ENCODE results near the gene SFSWAP. TPM values are rescaled to one million over a fixed set of nuclear protein-coding genes. Genes with fewer than 3 reads are reported as not detected.
A peak's percentile ranks its signal among the peaks of the same experiment; 100 is the strongest.
"Not testable (repeated sequence)": the region's sequence is repeated elsewhere in the genome, so short reads cannot be mapped to it uniquely, and the experiment has no call there.

SFSWAP gene
- total and polyA plus RNA-seq, 5 experiments from 2014 or later = 14.8 to 108 (median 23.3) TPM

- POLR2A ChIA-PET = no interaction called here
- Mint-ChIP-seq H3K27me3 (peaks cover 6 to 34% (median 21%) of the 10 kb centered on the region in 5 donors), H3K9me3 (no peaks in the 10 kb centered on the region), H3K4me1 (no peaks in the 10 kb centered on the region), H3K4me3 (no peak overlapping the region), H3K36me3 (no peaks in the 10 kb centered on the region), H3K27ac (no peak overlapping the region)
- no peak for ATAC-seq
- no peak for DNase-seq
Observed at GRCh38 chr12:131695968-131696367, 14.9 kb upstream of the SFSWAP start.

DNA sequence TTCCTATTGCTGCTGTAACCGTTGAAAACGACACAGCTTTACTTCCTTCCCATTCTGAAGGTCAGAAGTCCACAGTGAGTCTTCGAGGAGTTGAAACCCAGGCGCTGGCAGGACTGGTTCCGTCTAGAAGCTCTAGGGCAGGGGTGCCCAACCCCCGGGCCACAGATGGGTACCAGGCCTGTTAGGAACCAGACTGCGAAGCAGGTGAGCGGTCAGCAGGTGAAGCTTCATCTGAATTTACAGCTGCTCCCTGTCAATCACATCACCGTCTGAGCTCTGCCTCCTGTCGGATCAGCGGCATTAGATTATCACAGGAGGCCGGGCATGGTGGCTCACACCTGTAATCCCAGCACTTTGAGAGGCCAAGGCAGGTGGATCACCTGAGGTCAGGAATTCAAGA, 12.6 kb upstream of the SFSWAP start:
- Mint-ChIP-seq H3K27ac (peak overlapping the region in 1 of 10 donors; percentile 70), H3K9me3 (peaks cover 0 to 7% (median 0%) of the 10 kb centered on the region in 9 donors), H3K4me3 (no peak overlapping the region), H3K4me1 (no peaks in the 10 kb centered on the region), H3K27me3 (peaks cover 3 to 31% (median 12%) of the 10 kb centered on the region in 5 donors), H3K36me3 (no peaks in the 10 kb centered on the region)
- ATAC-seq (no peak), DNase-seq (no peak)
- POLR2A ChIA-PET = no interaction called here

DNA sequence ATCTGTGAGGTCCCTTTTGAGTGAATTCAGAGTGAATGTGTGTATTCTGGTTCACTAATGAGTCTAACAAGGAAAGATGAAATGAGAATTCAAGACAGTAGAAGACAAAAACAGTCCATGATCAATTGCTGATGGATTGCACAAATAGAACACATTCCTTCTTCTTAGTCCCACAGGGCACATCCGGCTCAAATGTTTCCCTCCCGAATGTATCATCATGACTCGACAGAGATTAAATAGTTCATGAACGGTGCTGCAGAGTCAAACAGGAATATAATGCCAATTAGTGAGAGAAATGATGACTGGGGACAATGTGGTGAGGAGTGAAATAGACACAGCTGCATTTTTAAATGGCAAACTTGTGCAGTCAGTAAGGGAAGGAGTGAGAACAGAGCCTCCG, 11.5 kb upstream of the SFSWAP start:
- POLR2A ChIA-PET = no interaction called here
- no peak overlapping the region for H3K27ac Mint-ChIP-seq
- ATAC-seq (no peak), DNase-seq (no peak)
- no peaks in the 10 kb centered on the region for H3K4me1 Mint-ChIP-seq
- H3K4me3 Mint-ChIP-seq = no peak overlapping the region
- H3K9me3 Mint-ChIP-seq = peaks cover 0 to 16% (median 4%) of the 10 kb centered on the region in 9 donors
- H3K36me3 Mint-ChIP-seq = peaks cover 0 to 8% (median 0%) of the 10 kb centered on the region in 3 donors
- peaks cover 3 to 22% (median 11%) of the 10 kb centered on the region in 5 donors for H3K27me3 Mint-ChIP-seq

DNA sequence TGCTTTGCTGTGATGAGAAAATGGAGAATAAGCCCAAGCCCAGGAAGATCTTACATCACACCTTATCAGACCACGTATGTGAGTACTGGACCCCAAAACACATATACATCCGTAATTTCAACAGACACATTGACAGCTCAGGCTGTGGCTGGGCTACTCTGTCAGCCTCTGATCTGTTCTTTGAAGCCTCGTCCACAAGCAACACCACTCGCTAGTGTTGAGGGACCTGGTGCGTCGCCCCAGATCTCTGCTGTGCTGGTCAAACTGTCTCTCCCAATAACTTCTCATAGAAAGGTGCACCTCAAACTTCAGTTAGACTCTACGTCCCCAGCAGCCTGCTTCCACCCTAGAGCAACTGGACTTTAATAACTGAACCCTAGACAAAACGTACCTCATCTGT, 10.6 kb upstream of the SFSWAP start:
- Mint-ChIP-seq H3K36me3 (peaks cover 0 to 12% (median 0%) of the 10 kb centered on the region in 3 donors), H3K27me3 (peaks cover 3 to 17% (median 11%) of the 10 kb centered on the region in 5 donors), H3K4me1 (no peaks in the 10 kb centered on the region), H3K9me3 (peaks cover 0 to 24% (median 9%) of the 10 kb centered on the region in 9 donors), H3K4me3 (no peak overlapping the region), H3K27ac (no peak overlapping the region)
- DNase-seq (no peak), ATAC-seq (no peak)
- POLR2A ChIA-PET = no interaction called here

DNA sequence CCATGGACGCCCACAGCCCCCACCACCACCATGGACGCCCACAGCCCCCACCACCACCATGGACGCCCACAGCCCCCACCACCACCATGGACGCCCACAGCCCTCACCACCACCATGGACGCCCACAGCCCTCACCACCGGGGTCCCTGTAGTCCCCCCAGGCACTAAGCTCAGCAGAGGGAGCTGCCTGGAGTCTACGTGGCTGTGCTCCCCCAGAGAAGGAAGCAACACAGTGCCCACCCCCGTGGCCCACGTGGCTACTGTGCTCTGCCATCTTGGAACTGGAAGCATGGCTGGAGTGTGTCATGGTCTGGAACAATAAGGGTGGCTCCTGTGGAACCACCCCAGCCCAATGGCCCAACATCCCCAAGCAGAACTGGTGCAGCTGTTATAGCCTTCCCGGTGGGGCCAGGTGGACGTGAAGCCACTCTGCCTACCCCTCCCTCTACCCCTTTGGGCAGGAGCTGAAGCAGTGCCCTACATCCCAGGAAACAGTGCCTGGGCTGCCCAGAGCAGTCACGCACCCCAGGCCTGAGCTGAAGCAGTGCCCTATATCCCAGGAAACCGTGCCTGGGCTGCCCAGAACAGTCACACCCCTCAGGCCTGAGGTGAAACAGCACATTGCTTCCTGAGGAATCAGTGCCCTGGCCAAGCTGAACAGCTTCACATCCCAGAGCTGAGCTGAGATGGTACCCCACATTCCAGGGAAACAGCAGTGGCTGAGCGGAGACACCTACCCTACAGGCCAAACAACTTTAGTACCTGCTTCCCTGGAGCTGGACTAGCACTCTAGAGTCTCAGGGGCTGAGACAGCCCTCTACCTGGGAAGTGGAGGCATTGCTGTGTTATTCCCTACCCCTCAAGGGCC, 9.0 kb upstream of the SFSWAP start:
- peaks cover 3 to 11% (median 7%) of the 10 kb centered on the region in 5 donors for H3K27me3 Mint-ChIP-seq
- no peaks in the 10 kb centered on the region for H3K4me1 Mint-ChIP-seq
- H3K36me3 Mint-ChIP-seq = peaks cover 0 to 12% (median 0%) of the 10 kb centered on the region in 3 donors
- no peak overlapping the region for H3K27ac Mint-ChIP-seq
- H3K9me3 Mint-ChIP-seq = peaks cover 0 to 31% (median 9%) of the 10 kb centered on the region in 9 donors
- POLR2A ChIA-PET = interaction anchor here (1.1 kb wide), 1 partner anchor 9 kb away, joined by 5 read pairs; the partner anchor contains the start of gene SFSWAP
- ATAC-seq (no peak), DNase-seq (no peak)
- no peak overlapping the region for H3K4me3 Mint-ChIP-seq

GRCh38 chr12:131702573-131702877, 8.4 kb upstream of the SFSWAP start:
- peaks cover 0 to 31% (median 9%) of the 10 kb centered on the region in 9 donors for H3K9me3 Mint-ChIP-seq

DNA sequence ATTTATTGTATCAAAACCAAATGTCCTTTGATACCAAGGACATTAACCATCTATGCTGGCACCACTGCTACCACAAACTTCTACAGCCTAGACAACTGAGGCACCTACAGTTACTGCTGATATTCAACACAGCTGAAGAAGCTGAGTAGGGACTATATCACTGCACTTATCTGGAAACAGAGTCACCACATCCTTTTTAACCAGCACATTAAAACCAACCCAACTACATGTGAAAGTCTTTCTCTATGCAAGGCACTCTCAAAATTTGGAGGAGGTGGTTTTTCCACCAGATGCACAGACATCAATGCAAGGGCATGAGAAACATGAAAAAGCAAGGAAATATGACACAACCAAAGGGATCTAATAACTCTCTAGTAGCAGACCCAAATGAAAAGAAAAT, 7.7 kb upstream of the SFSWAP start:
- POLR2A ChIA-PET = interaction anchor here (0.7 kb wide), 1 partner anchor 169 kb away, joined by 3 read pairs; no protein-coding TSS in a partner anchor
- ATAC-seq (no peak), DNase-seq (no peak)
- peaks cover 3 to 11% (median 7%) of the 10 kb centered on the region in 5 donors for H3K27me3 Mint-ChIP-seq
- no peak overlapping the region for H3K4me3 Mint-ChIP-seq
- H3K4me1 Mint-ChIP-seq = no peaks in the 10 kb centered on the region
- no peak overlapping the region for H3K27ac Mint-ChIP-seq
- peaks cover 0 to 31% (median 9%) of the 10 kb centered on the region in 9 donors for H3K9me3 Mint-ChIP-seq
- peaks cover 0 to 12% (median 0%) of the 10 kb centered on the region in 3 donors for H3K36me3 Mint-ChIP-seq

More at GRCh38 chr12:131702573-131702877, 8.4 kb upstream of the SFSWAP start:
- DNase-seq (no peak), ATAC-seq (no peak)
- POLR2A ChIA-PET = interaction anchor here (1.1 kb wide), 1 partner anchor 8 kb away, joined by 5 read pairs; the partner anchor contains the start of gene SFSWAP
- Mint-ChIP-seq H3K27me3 (peaks cover 3 to 11% (median 7%) of the 10 kb centered on the region in 5 donors), H3K27ac (no peak overlapping the region), H3K4me3 (no peak overlapping the region), H3K36me3 (peaks cover 0 to 12% (median 0%) of the 10 kb centered on the region in 3 donors), H3K4me1 (no peaks in the 10 kb centered on the region)

GRCh38 chr12:131704509-131704908, 6.4 kb upstream of the SFSWAP start:
- POLR2A ChIA-PET = no interaction called here
- Mint-ChIP-seq H3K36me3 (peaks cover 0 to 12% (median 0%) of the 10 kb centered on the region in 3 donors), H3K9me3 (peaks cover 0 to 31% (median 13%) of the 10 kb centered on the region in 9 donors), H3K4me3 (no peak overlapping the region), H3K27ac (no peak overlapping the region), H3K4me1 (peaks cover 0 to 4% (median 2%) of the 10 kb centered on the region in 4 donors), H3K27me3 (peaks cover 0 to 4% (median 2%) of the 10 kb centered on the region in 5 donors)
- DNase-seq (no peak), ATAC-seq (no peak)

- peaks cover 4 to 19% (median 13%) of the 10 kb centered on the region in 4 donors for H3K4me1 Mint-ChIP-seq
- DNase-seq, H3K4me3 Mint-ChIP-seq, H3K27me3 Mint-ChIP-seq, H3K27ac Mint-ChIP-seq, POLR2A ChIA-PET, ATAC-seq: not testable (repeated sequence)
- peaks cover 0 to 31% (median 13%) of the 10 kb centered on the region in 9 donors for H3K9me3 Mint-ChIP-seq
- H3K36me3 Mint-ChIP-seq = peaks cover 0 to 12% (median 0%) of the 10 kb centered on the region in 3 donors
Observed at GRCh38 chr12:131706709-131707108, 4.2 kb upstream of the SFSWAP start.

- H3K27me3 Mint-ChIP-seq = peaks cover 0 to 1% (median 0%) of the 10 kb centered on the region in 5 donors
- peaks cover 0 to 15% (median 9%) of the 10 kb centered on the region in 9 donors for H3K9me3 Mint-ChIP-seq
- peaks cover 0 to 10% (median 5%) of the 10 kb centered on the region in 3 donors for H3K36me3 Mint-ChIP-seq
- ATAC-seq = no peak
- POLR2A ChIA-PET = no interaction called here
- peaks cover 11 to 35% (median 25%) of the 10 kb centered on the region in 4 donors for H3K4me1 Mint-ChIP-seq
- no peak for DNase-seq
- peak overlapping the region; percentile 85 to 99 (median 97) for H3K27ac Mint-ChIP-seq
- peak overlapping the region in 9 of 10 donors; percentile 91 to 98 (median 96) for H3K4me3 Mint-ChIP-seq
Observed at GRCh38 chr12:131709226-131709625, 1.7 kb upstream of the SFSWAP start.

GRCh38 chr12:131711551-131712205, 788 bp downstream of the SFSWAP start:
- DNase-seq (no peak), ATAC-seq (no peak)
- Mint-ChIP-seq H3K9me3 (peaks cover 0 to 3% (median 0%) of the 10 kb centered on the region in 9 donors), H3K36me3 (peaks cover 0 to 33% (median 9%) of the 10 kb centered on the region in 3 donors), H3K4me1 (peaks cover 11 to 35% (median 25%) of the 10 kb centered on the region in 4 donors), H3K27ac (peak overlapping the region; percentile 92 to 99 (median 97)), H3K27me3 (no peaks in the 10 kb centered on the region), H3K4me3 (peak overlapping the region; percentile 91 to 99 (median 96))
- POLR2A ChIA-PET = interaction anchor here (1.0 to 1.3 kb wide), 4 partner anchors 10 to 238 kb away, joined by 4 to 8 read pairs (median 4); partner anchors contain the start of gene EP400

DNA sequence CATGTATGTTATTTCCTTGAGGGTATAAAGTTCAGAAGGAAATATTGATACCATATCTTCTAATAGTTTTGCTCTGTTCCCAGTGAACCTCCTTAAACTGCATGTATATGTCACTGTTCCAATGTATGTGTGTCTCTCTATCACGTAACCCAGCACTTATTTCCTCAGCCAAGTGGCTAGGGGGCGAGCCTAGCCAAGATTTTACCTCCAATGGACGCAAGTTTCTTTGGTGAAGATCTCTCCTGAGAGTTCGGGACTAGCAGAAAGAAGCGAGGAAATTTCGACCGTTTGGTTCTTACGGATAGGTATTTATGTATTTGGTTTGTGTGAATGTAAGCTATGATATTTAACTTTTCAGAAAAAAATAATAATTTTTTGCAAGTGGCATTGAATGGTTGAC, 2.5 kb downstream of the SFSWAP start:
- Mint-ChIP-seq H3K4me3 (peak overlapping the region in 7 of 10 donors; percentile 14 to 98 (median 63)), H3K27ac (peak overlapping the region in 3 of 10 donors; percentile 5 to 56 (median 51)), H3K36me3 (peaks cover 0 to 46% (median 10%) of the 10 kb centered on the region in 3 donors), H3K9me3 (peaks cover 0 to 3% (median 0%) of the 10 kb centered on the region in 9 donors), H3K4me1 (peaks cover 11 to 35% (median 25%) of the 10 kb centered on the region in 4 donors), H3K27me3 (no peaks in the 10 kb centered on the region)
- DNase-seq (no peak), ATAC-seq (no peak)
- POLR2A ChIA-PET = interaction anchor here (1.0 kb wide), 1 partner anchor 8 kb away, joined by 3 read pairs; no protein-coding TSS in a partner anchor
